K562 (cell line): ENCODE results near the gene RAB31. TPM values are rescaled to one million over a fixed set of nuclear protein-coding genes. Genes with fewer than 3 reads are reported as not detected.

Experiments used
- ATAC-seq: fragments of 200-7000 bp; cut with Tn5 transposase; 3 replicates; pipeline ENCODE4 v1.9.1; 2020; ENCODE audit warnings: moderate library complexity
- BruUV-seq: library from RNA; stranded (reverse); fragments of 400-500 nt; replicated peaks from 2 replicates; lab custom pipeline; 2021; lab: Mats Ljungman, UMichigan
- CTCF ChIA-PET: fragments of 300-600 bp; formaldehyde crosslinking; extraction: SDS; loops from one replicate; lab custom pipeline; 2021; ENCODE audit warnings: low intra/inter-chr PET ratio; lab: Yijun Ruan, JAX
- POLR2A ChIA-PET: fragments of 300-600, 350-650 bp; sonication (Branson Sonifier 250); formaldehyde crosslinking; extraction: SDS; loops from one replicate; lab custom pipeline; 2021; ENCODE audit warnings: antibody characterized with exemption, inconsistent platforms; lab: Yijun Ruan, JAX
- DNase-seq, 4 experiments: peaks; one replicate each; pipeline versions ENCODE4 v3.0.0 to v3.0.0-alpha.2; 2011 to 2018; ENCODE audit warnings: low spot score in 3 of 4, mixed read lengths in 3 of 4; ENCODE audit errors: extremely low read depth in 1 of 4
- FAIRE-seq: peaks from 2 replicates; lab custom pipeline; 2011; peaks lifted over from hg19 to GRCh38; lab: Jason Lieb, UNC
- H2AFZ ChIP-seq: 2 replicates; pipeline ENCODE4 v1.6.0; 2011; ENCODE audit warnings: low read depth, low read length, control low read depth, inconsistent platforms
- H3K27ac ChIP-seq: fragments of 200-600 bp; 3 replicates; pipeline ENCODE4 v1.8.0; 2011; ENCODE audit warnings: low read depth, mild to moderate bottlenecking, control low read depth, inconsistent platforms, low read length, moderate library complexity, mixed read lengths; ENCODE audit errors: extremely low read depth
- H3K27me3 ChIP-seq, 2 experiments: fragments of 300-600 bp in 1 of 2; 2 replicates in 1 of 2; 3 replicates in 1 of 2; pipeline versions ENCODE4 v1.6.0 to v1.8.0; 2011; ENCODE audit warnings: inconsistent platforms in 2 of 2, low read length in 2 of 2, mild to moderate bottlenecking in 1 of 2, mixed read lengths in 1 of 2, moderate library complexity in 1 of 2; ENCODE audit not compliant: control insufficient read depth in 2 of 2, insufficient read depth in 2 of 2
- H3K36me3 ChIP-seq: fragments of 300-600 bp; 3 replicates; pipeline ENCODE4 v1.8.0; 2011; ENCODE audit warnings: mild to moderate bottlenecking, low read length, inconsistent platforms; ENCODE audit not compliant: control insufficient read depth, insufficient read depth
- H3K4me1 ChIP-seq, 2 experiments: fragments of 200-600 bp in 1 of 2; replicated peaks in 1 of 2; 2 replicates in 1 of 2; 3 replicates in 1 of 2; pipeline versions ENCODE4 v1.5.1 to v1.8.0; 2011; ENCODE audit warnings: inconsistent platforms in 2 of 2, low read length in 2 of 2, mild to moderate bottlenecking in 1 of 2, mixed read lengths in 1 of 2, moderate library complexity in 1 of 2; ENCODE audit not compliant: control insufficient read depth in 2 of 2, insufficient read depth in 2 of 2
- H3K4me2 ChIP-seq: 2 replicates; pipeline ENCODE4 v1.6.1; 2011; ENCODE audit warnings: low read length, control low read depth, inconsistent platforms, mixed read lengths; ENCODE audit not compliant: insufficient read depth
- H3K4me3 ChIP-seq: fragments of 200-600 bp; sonication (generic), shearing (Covaris generic); 2 replicates; pipeline ENCODE4 v1.5.1; 2016; ENCODE audit warnings: control low read depth, inconsistent platforms
- H3K79me2 ChIP-seq: fragments of 200-600 bp; 3 replicates; pipeline ENCODE4 v1.8.0; 2011; ENCODE audit warnings: low read length, inconsistent platforms; ENCODE audit not compliant: control insufficient read depth, insufficient read depth
- H3K9ac ChIP-seq, 2 experiments: 2 replicates each; pipeline versions ENCODE4 v1.6.0 to v1.6.1; 2011; ENCODE audit warnings: low read depth in 2 of 2, low read length in 2 of 2, control low read depth in 1 of 2, inconsistent platforms in 1 of 2, mild to moderate bottlenecking in 1 of 2, mixed read lengths in 1 of 2; ENCODE audit not compliant: insufficient read depth in 1 of 2
- H3K9me1 ChIP-seq: one replicate; pipeline ENCODE4 v1.6.0; 2011; ENCODE audit warnings: inconsistent platforms, mild to moderate bottlenecking, low read length, moderate library complexity; ENCODE audit not compliant: control insufficient read depth, insufficient read depth
- H3K9me3 ChIP-seq: replicated peaks from 2 replicates; pipeline ENCODE4 v1.5.1; 2011; ENCODE audit warnings: low read depth, low read length, inconsistent platforms; ENCODE audit not compliant: control insufficient read depth, insufficient read depth
- H4K20me1 ChIP-seq: replicated peaks from 2 replicates; pipeline ENCODE4 v1.6.1; 2011; ENCODE audit warnings: low read length, inconsistent platforms, mixed read lengths; ENCODE audit not compliant: control insufficient read depth, insufficient read depth
- ATF7 ChIP-seq: fragments of 450-650 bp; IDR thresholded peaks from 2 replicates; pipeline ENCODE4 v1.7.1; 2014; ENCODE audit warnings: mild to moderate bottlenecking, moderate library complexity
- CEBPG ChIP-seq, 3 experiments: fragments of 200-800 bp in 1 of 3; sonication (Bioruptor generic) in 1 of 3; sonication (generic) in 1 of 3; formaldehyde crosslinking in 1 of 3; IDR thresholded peaks in 2 of 3; conservative IDR thresholded peaks in 1 of 3; 2 replicates each; pipeline versions ENCODE4 v1.6.1 to v1.8.0; 2016 to 2022; ENCODE audit warnings: missing compliant biosample characterization in 2 of 3, missing genetic modification characterization in 2 of 3, mild to moderate bottlenecking in 1 of 3, missing genetic modification reagents in 1 of 3
- GATAD2A ChIP-seq: fragments of 450-650 bp; IDR thresholded peaks from 2 replicates; pipeline ENCODE4 v1.6.1; 2017
- HDGF ChIP-seq: fragments of 450-650 bp; IDR thresholded peaks from 2 replicates; pipeline ENCODE4 v1.6.1; 2016
- KDM4B ChIP-seq, 2 experiments: fragments of 450-650 bp in 1 of 2; sonication (generic) in 1 of 2; IDR thresholded peaks; 2 replicates each; pipeline ENCODE4 v1.6.1; 2016 to 2017; ENCODE audit warnings: borderline replicate concordance in 2 of 2, antibody characterized with exemption in 1 of 2, low read depth in 1 of 2, mild to moderate bottlenecking in 1 of 2
- NCOR1 ChIP-seq: fragments of 450-650 bp; IDR thresholded peaks from 2 replicates; pipeline ENCODE4 v1.6.1; 2016; ENCODE audit warnings: mild to moderate bottlenecking, moderate library complexity
- PHTF2 ChIP-seq: fragments of 250-450 bp; sonication (Bioruptor Pico); IDR thresholded peaks from 2 replicates; pipeline ENCODE4 v1.5.0; 2021; ENCODE audit warnings: mild to moderate bottlenecking
- TSC22D4 ChIP-seq: fragments of 450-650 bp; IDR thresholded peaks from 2 replicates; pipeline ENCODE4 v1.6.1; 2016; ENCODE audit warnings: missing genetic modification characterization, missing biosample characterization, control low read depth
- ZKSCAN3 ChIP-seq: fragments of 250-450 bp; sonication (Bioruptor Pico); IDR thresholded peaks from 2 replicates; pipeline ENCODE4 v1.4.0; 2020
- ZKSCAN8 ChIP-seq: fragments of 200-800 bp; sonication (Bioruptor generic); IDR thresholded peaks from 2 replicates; pipeline ENCODE4 v1.6.1; 2016; ENCODE audit warnings: missing genetic modification characterization, missing compliant biosample characterization
- WGBS: fragments of 100-300 bp; shearing (Covaris generic); methylation state at CpG from one replicate; pipeline ENCODE4 v1.1.6; 2016; ENCODE audit warnings: low coverage, mixed read lengths; ENCODE audit not compliant: insufficient coverage; ENCODE audit errors: missing lambda C conversion rate; 5-methylcytosine and 5-hydroxymethylcytosine counted together
- in situ Hi-C: fragments of 300-500 bp; cut with MboI; formaldehyde crosslinking; loops from 4 replicates; pipeline ENCODE4 v1.15.0; 2018; ENCODE audit warnings: inconsistent platforms, mixed read lengths
- intact Hi-C: fragments of 100-400 bp; cut with micrococcal nuclease; formaldehyde crosslinking; loops from 2 replicates; pipeline ENCODE4 v1.14.2; 2022
- polyA plus RNA-seq, 8 experiments: library from polyadenylated mRNA; depleted of rRNA in 4 of 8; stranded (reverse) in 5 of 8; unstranded in 3 of 8; fragments of >200 nt; fragmentation: Nextera tagmentation in 2 of 8; fragmentation: Illumina TruSeq in 1 of 8; extraction: Ambion mirVana in 2 of 8; extraction: Trizol in 1 of 8; gene quantifications; 2 replicates each; pipeline versions ENCODE4 v1.2.1 to v1.2.3, GENCODE V29; 2011 to 2014; ENCODE audit warnings: inconsistent platforms in 1 of 8, missing spikeins in 1 of 8
- total RNA-seq, 7 experiments: library from RNA; depleted of rRNA in 6 of 7; stranded (reverse); fragments of >200 nt in 6 of 7; fragmentation: Illumina TruSeq in 2 of 7; extraction: Trizol in 2 of 7; gene quantifications; 2 replicates each; pipeline versions ENCODE4 v1.2.1 to v1.2.3, GENCODE V29; 2011 to 2021; ENCODE audit warnings: low replicate concordance in 1 of 7
- TF ChIP-seq, protein P1 (sequence below): sonication (generic); IDR thresholded peaks from 2 replicates; pipeline ENCODE4 v1.6.1; 2016
- TF ChIP-seq, protein P2 (sequence below): conservative IDR thresholded peaks from 2 replicates; pipeline ENCODE4 v1.6.1; 2011; ENCODE audit warnings: low read depth, mild to moderate bottlenecking, low read length; ENCODE audit not compliant: control insufficient read depth
- TF ChIP-seq, protein P3 (sequence below): fragments of 250-450 bp; sonication (Bioruptor Pico); IDR thresholded peaks from 2 replicates; pipeline ENCODE4 v1.5.1; 2021; ENCODE audit warnings: mild to moderate bottlenecking
- TF ChIP-seq, protein P4 (sequence below): fragments of 450-650 bp; IDR thresholded peaks from 2 replicates; pipeline ENCODE4 v1.6.1; 2018; ENCODE audit warnings: mild to moderate bottlenecking, low read depth; ENCODE audit not compliant: partially characterized antibody

RAB31 gene
- total and polyA plus RNA-seq, 9 of the 15 experiments (the other 6 are each of a cell fraction or from before 2014, with no cell fraction given), result 20.7 to 70.4 (median 41.3) TPM

DNA sequence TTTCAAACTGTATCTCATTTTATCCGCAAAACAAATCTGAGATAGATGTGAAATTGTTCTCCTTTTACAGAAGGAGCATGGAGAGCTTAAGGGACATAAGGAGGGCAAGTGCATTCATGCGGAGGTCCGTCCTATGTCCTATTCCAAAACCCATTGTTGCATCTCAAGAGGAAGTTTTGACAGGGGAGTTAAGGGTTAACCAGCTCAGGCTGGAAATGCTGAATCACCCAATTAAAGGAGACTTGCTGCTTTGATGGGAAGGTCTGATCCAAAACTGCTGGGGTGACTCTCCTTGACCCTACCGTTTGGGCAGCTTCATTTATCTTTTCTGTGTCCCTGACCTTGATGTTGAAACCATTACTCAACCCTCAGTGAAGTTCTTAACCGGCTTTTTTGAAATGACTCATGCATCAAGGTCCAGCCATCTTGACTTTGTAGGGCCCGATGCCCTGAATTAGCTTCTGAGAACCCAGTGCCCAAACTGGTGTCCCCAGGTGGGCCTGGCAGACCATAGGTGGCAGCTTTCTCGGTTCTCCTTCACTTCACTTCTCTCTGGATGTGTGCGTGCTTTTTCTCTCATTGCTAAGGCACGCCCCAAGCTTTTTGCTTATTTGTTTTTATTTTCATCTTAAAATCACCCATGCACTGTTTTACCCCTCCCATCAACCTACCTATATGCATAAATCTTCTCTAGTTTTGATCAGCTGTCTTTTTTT lies 161.8 kb downstream of the RAB31 start:
- Histone ChIP-seq H3K4me3 (no peak overlapping the region), H3K79me2 (peaks cover 6% of the 10 kb centered on the region; the same call in 2 of the 3 replicates), H3K9ac (peak overlapping the region; percentile 10 to 72; a peak in 3 of 4 replicates), H2AFZ (peak overlapping the region; percentile 79), H3K27me3 (no peaks in the 10 kb centered on the region), H3K4me2 (peak overlapping the region; percentile 72), H3K27ac (peak overlapping the region; percentile 92), H4K20me1 (no peaks in the 10 kb centered on the region), H3K36me3 (no peaks in the 10 kb centered on the region), H3K9me1 (no peaks in the 10 kb centered on the region), H3K9me3 (peaks cover 21% of the 10 kb centered on the region), H3K4me1 (peaks cover 23 to 67% of the 10 kb centered on the region in 2 experiments)
- DNase-seq (peak; percentile 83 to 97 (median 89)), ATAC-seq (peak; percentile 89), FAIRE-seq (peak; percentile 99)
- WGBS, result 5% methylated on average over 9 of the region's 9 CpGs
- in situ Hi-C loops, result no loop called here
- ChIA-PET POLR2A (interaction anchor here (0.6 to 2.5 kb wide), 21 partner anchors 9 to 186 kb away, joined by 3 to 17 read pairs (median 5); partner anchors contain the start of genes TXNDC2 and VAPA), CTCF (no interaction called here)
- intact Hi-C loops, result loop anchor here (10.0 kb wide), 1 partner anchor 185 kb away; no protein-coding TSS in a partner anchor
- BruUV-seq, result no TSS peak
- TF ChIP-seq ZKSCAN3, result no peak
- TF ChIP-seq CEBPG (CRISPR knock-in tag; IDR thresholded peaks at IDR 0.05), result peak; percentile 89
- peak; percentile 89 to 96 for TF ChIP-seq CEBPG (tag; conservative IDR thresholded peaks at IDR 0.05 in 1 of 2, IDR thresholded peaks at IDR 0.05 in 1 of 2)
- TF ChIP-seq, protein P1, sequence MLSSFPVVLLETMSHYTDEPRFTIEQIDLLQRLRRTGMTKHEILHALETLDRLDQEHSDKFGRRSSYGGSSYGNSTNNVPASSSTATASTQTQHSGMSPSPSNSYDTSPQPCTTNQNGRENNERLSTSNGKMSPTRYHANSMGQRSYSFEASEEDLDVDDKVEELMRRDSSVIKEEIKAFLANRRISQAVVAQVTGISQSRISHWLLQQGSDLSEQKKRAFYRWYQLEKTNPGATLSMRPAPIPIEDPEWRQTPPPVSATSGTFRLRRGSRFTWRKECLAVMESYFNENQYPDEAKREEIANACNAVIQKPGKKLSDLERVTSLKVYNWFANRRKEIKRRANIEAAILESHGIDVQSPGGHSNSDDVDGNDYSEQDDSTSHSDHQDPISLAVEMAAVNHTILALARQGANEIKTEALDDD, result peak; percentile 95
- TF ChIP-seq, protein P2, sequence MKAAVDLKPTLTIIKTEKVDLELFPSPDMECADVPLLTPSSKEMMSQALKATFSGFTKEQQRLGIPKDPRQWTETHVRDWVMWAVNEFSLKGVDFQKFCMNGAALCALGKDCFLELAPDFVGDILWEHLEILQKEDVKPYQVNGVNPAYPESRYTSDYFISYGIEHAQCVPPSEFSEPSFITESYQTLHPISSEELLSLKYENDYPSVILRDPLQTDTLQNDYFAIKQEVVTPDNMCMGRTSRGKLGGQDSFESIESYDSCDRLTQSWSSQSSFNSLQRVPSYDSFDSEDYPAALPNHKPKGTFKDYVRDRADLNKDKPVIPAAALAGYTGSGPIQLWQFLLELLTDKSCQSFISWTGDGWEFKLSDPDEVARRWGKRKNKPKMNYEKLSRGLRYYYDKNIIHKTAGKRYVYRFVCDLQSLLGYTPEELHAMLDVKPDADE, result no peak
- TF ChIP-seq, protein P3, sequence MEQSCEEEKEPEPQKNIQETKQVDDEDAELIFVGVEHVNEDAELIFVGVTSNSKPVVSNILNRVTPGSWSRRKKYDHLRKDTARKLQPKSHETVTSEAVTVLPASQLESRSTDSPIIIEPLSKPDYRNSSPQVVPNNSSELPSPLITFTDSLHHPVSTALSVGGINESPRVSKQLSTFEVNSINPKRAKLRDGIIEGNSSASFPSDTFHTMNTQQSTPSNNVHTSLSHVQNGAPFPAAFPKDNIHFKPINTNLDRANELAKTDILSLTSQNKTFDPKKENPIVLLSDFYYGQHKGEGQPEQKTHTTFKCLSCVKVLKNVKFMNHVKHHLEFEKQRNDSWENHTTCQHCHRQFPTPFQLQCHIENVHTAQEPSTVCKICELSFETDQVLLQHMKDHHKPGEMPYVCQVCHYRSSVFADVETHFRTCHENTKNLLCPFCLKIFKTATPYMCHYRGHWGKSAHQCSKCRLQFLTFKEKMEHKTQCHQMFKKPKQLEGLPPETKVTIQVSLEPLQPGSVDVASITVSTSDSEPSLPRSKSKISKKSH (CRISPR knock-in tag), result no peak
- no peak for TF ChIP-seq HDGF
- no peak for TF ChIP-seq GATAD2A
- no peak; a peak in 1 of 4 replicates for TF ChIP-seq KDM4B (IDR thresholded peaks at IDR 0.05; ENCODE audit: borderline replicate concordance in 2 of 2, low read depth in 1 of 2)
- TF ChIP-seq ATF7, result no peak; the same call in 1 of the 2 replicates
- TF ChIP-seq, protein P4, sequence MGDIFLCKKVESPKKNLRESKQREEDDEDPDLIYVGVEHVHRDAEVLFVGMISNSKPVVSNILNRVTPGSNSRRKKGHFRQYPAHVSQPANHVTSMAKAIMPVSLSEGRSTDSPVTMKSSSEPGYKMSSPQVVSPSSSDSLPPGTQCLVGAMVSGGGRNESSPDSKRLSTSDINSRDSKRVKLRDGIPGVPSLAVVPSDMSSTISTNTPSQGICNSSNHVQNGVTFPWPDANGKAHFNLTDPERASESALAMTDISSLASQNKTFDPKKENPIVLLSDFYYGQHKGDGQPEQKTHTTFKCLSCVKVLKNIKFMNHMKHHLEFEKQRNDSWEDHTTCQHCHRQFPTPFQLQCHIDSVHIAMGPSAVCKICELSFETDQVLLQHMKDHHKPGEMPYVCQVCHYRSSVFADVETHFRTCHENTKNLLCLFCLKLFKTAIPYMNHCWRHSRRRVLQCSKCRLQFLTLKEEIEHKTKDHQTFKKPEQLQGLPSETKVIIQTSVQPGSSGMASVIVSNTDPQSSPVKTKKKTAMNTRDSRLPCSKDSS, result no peak
- no peak for TF ChIP-seq ZKSCAN8
- TF ChIP-seq PHTF2 (CRISPR knock-in tag), result no peak
- no peak for TF ChIP-seq NCOR1
- TF ChIP-seq TSC22D4 (tag), result no peak
